DMS53 treated with DMSO at 0.1 percent for 48 hours (cell line): ENCODE results near the gene ZMIZ2.
"Not testable (repeated sequence)": the region's sequence is repeated elsewhere in the genome, so short reads cannot be mapped to it uniquely, and the experiment has no call there.

Experiments
- DNase-seq: peaks from one replicate; lab custom pipeline; 2025; ENCODE audit not compliant: unreplicated experiment; lab: John Stamatoyannopoulos, UW

ZMIZ2 gene

DNA sequence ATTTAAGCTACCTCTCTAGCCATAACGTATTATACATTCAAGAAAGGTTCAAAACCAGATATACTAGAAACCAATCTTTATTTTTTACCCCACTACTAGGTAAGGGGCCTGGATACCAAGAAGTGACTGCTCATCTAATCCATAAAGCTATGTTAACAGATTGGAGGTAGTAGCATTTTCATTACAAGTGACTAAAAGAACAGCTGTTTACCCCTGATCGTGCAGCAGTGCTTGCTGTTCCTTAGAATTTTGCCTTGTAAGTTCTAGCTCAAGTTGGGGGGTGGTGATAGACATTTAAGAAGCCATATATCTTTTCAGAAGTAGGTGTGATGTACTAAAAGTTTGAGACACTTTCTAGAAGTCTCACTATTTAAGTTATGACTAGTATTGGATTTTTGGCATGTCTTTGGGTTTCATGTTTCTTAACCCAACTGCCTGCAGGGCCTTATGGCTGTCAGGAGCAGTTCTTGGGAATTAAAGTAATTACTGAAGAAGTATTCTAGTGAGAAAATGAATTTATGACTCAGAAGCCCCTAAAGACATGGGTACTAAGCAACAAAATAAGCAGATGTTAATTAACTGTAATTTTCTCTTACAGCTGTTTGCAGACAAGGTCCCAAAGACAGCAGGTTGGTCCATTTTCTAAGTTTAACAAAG is 50.1 kb downstream of the ZMIZ2 start:
- DNase-seq, result no peak

DNA sequence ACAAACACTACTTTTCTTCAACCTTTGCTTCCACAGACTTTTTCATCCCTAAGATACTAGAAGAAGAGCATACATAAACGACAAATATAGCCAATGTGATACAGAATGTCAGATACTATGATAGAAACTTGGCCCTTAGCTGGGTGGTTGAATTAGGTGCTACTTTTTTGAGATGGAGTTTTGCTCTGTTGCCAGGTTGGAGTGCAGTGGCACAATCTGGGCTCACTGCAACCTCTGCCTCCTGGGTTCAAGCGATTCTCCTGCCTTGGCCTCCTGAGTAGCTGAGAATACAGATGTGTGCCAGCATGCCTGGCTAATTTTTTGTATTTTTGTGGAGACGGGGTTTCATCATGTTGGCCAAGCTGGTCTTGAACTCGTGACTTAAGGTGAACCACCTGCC is 51.3 kb downstream of the ZMIZ2 start:
- DNase-seq, result no peak

- DNase-seq, result no peak
Observed at GRCh38 chr7:44801890-44802289, 53.2 kb downstream of the ZMIZ2 start.

DNA sequence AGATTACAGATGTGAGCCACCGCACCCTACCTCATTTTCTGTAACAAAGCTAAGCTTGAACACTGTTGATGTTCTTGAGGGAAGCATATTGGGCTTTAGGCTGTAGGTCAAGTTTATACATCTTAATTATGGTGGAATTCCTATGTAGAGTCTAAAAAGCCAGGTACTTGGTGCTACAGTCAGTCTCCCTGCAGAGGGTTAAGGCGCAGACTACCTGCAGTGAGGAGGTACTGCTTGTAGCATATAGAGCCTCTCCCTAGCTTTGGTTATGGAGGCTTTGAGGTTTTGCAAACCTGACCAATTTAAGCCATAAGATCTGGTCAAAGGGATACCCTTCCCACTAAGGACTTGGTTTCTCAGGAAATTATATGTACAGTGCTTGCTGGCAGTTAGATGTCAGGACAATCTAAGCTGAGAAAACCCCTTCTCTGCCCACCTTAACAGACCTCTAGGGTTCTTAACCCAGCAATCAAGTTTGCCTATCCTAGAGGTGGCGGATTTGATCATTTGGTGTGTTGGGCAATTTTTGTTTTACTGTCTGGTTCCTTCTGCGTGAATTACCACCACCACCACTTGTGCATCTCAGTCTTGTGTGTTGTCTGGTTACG is 53.9 kb downstream of the ZMIZ2 start:
- DNase-seq, result no peak

GRCh38 chr7:44803828-44804519 is 55.3 kb downstream of the ZMIZ2 start:
- not testable (repeated sequence) for DNase-seq

DNA sequence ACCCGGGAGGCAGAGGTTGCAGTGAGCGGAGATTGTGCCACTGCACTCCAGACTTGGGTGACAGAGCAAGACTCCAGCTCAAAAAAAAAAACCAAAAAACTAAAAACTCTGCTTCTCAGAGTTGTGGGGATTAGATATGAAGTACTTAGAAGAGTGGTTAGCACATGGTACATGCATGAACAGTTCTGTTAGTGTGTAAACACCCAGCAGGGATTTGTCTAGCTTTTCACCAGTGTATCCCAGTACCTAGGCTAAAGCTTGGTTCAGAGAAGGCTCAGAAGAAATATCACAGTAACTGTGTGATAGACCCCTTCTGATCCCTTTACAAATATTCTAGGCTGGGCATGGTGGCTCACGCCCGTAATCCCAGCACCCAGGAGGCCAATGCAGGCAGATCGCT is 57.3 kb downstream of the ZMIZ2 start:
- DNase-seq, result no peak

GRCh38 chr7:44808914-44809393 is 60.3 kb downstream of the ZMIZ2 start:
- no peak for DNase-seq

- DNase-seq, result no peak
Observed at GRCh38 chr7:44811093-44811492, 62.4 kb downstream of the ZMIZ2 start.

GRCh38 chr7:44811571-44811970 is 62.9 kb downstream of the ZMIZ2 start:
- DNase-seq, result no peak

- DNase-seq, result no peak
Observed at GRCh38 chr7:44814919-44815318, 66.3 kb downstream of the ZMIZ2 start.

GRCh38 chr7:44819292-44819691 is 70.6 kb downstream of the ZMIZ2 start:
- no peak for DNase-seq
